ENCODE data around the gene IL22RA1. TPM values are rescaled to one million over a fixed set of nuclear protein-coding genes. Genes with fewer than 3 reads are reported as not detected.

Gene IL22RA1
- polyA plus RNA-seq, 2 of the 4 experiments (the other 2 are of a cell fraction): 1.5 to 1.7 TPM

DNA sequence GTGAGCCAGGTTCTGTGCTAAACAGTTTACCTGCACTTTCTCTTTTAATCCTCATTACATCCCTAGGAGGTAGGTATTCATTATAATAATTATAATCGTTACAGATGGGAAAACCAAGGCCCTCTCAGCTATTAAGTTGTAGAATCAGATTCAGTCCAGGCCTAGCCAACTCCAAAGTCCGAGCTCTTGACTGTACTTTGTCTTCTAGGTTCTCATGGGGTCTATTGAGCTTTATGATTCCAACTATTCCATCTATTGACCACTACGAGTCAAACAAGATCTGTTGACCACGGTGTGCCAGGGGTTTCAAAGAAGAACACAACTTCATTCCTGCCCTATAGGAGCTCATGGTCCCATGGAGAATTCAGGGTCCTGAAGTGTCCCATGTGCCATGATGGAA, 42.1 kb upstream of the IL22RA1 start:
- Histone ChIP-seq H3K4me2 (no peak overlapping the region), H3K4me3 (no peak overlapping the region), H3K4me1 (peaks cover 5% of the 10 kb centered on the region; the same call in 2 of the 3 replicates), H3K9me3 (no peaks in the 10 kb centered on the region), H3K27ac (no peak overlapping the region)
- no peak for FAIRE-seq
- TF ChIP-seq FOSB (CRISPR knock-in tag; IDR thresholded peaks at IDR 0.05): no peak
- TF ChIP-seq, protein P1, sequence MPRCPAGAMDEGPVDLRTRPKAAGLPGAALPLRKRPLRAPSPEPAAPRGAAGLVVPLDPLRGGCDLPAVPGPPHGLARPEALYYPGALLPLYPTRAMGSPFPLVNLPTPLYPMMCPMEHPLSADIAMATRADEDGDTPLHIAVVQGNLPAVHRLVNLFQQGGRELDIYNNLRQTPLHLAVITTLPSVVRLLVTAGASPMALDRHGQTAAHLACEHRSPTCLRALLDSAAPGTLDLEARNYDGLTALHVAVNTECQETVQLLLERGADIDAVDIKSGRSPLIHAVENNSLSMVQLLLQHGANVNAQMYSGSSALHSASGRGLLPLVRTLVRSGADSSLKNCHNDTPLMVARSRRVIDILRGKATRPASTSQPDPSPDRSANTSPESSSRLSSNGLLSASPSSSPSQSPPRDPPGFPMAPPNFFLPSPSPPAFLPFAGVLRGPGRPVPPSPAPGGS (IDR thresholded peaks at IDR 0.05): no peak
- TF ChIP-seq JUNB (IDR thresholded peaks at IDR 0.05): no peak
- TF ChIP-seq, protein P2, sequence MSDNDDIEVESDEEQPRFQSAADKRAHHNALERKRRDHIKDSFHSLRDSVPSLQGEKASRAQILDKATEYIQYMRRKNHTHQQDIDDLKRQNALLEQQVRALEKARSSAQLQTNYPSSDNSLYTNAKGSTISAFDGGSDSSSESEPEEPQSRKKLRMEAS (IDR thresholded peaks at IDR 0.05): no peak
- TF ChIP-seq RFX5 (IDR thresholded peaks at IDR 0.05): no peak
- no peak for TF ChIP-seq CHD4 (IDR thresholded peaks at IDR 0.05; ENCODE audit: borderline replicate concordance)
- TF ChIP-seq ZC3H11A (IDR thresholded peaks at IDR 0.05): no peak
- ATAC-seq: no peak
- no peak for DNase-seq (ENCODE audit: low read depth in 1 of 2, low spot score in 1 of 2)
- ChIA-PET CTCF (interaction anchor here (1.1 to 2.3 kb wide), 5 partner anchors 14 to 206 kb away, joined by 3 to 12 read pairs (median 6); no protein-coding TSS in a partner anchor), POLR2A (no interaction called here)
- WGBS (ENCODE audit: missing lambda C conversion rate): 66% methylated on average over 4 of the region's 4 CpGs

DNA sequence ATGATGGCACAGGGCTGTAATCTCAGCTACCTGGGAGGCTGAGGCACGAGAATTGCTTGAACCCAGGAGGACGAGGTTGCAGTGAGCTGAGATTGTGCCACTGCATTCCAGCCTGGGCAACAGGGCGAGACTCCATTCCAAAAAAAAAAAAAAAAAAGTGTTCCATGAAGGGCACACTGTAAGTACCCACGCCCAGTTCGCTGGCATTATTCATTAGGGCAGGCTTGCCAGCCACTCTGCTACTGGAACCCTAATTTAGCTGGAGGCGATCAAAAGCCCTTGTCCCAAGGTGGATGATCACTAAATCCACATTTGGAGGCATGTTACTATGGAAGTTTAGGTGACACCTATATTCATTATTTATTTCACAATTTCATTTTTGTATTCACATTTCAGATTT, 39.1 kb upstream of the IL22RA1 start:
- FAIRE-seq (no peak), ATAC-seq (no peak), DNase-seq (ENCODE audit: low read depth in 1 of 2, low spot score in 1 of 2) (no peak)
- Histone ChIP-seq H3K9me3 (no peaks in the 10 kb centered on the region), H3K4me2 (no peak overlapping the region), H3K27ac (no peak overlapping the region), H3K4me1 (no peaks in the 10 kb centered on the region), H3K4me3 (no peak overlapping the region)
- ChIA-PET POLR2A (no interaction called here), CTCF (interaction anchor here (1.8 to 3.1 kb wide), 2 partner anchors 10 to 32 kb away, joined by 4 to 10 read pairs; no protein-coding TSS in a partner anchor)
- 76% methylated on average over 5 of the region's 6 CpGs for WGBS (ENCODE audit: missing lambda C conversion rate)
- no peak for TF ChIP-seq POLR2AphosphoS2 (conservative IDR thresholded peaks at IDR 0.05; ENCODE audit: low read length)
- TF ChIP-seq, protein P3, sequence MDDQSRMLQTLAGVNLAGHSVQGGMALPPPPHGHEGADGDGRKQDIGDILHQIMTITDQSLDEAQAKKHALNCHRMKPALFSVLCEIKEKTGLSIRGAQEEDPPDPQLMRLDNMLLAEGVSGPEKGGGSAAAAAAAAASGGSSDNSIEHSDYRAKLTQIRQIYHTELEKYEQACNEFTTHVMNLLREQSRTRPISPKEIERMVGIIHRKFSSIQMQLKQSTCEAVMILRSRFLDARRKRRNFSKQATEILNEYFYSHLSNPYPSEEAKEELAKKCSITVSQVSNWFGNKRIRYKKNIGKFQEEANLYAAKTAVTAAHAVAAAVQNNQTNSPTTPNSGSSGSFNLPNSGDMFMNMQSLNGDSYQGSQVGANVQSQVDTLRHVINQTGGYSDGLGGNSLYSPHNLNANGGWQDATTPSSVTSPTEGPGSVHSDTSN (IDR thresholded peaks at IDR 0.05): no peak
- no peak for TF ChIP-seq CHD2 (IDR thresholded peaks at IDR 0.05; ENCODE audit: low read length, partially characterized antibody)
- TF ChIP-seq HOXB5 (CRISPR knock-in tag; IDR thresholded peaks at IDR 0.05): no peak
- no peak for TF ChIP-seq CEBPB (IDR thresholded peaks at IDR 0.05)
- TF ChIP-seq CBX2 (IDR thresholded peaks at IDR 0.05; ENCODE audit: borderline replicate concordance, low read depth): no peak
- TF ChIP-seq HOXA7 (CRISPR knock-in tag; IDR thresholded peaks at IDR 0.05): no peak
- TF ChIP-seq ZC3H11A (IDR thresholded peaks at IDR 0.05): no peak
- no peak for TF ChIP-seq NFE2L2 (conservative IDR thresholded peaks at IDR 0.05; ENCODE audit: low read length)
- TF ChIP-seq, protein P4, sequence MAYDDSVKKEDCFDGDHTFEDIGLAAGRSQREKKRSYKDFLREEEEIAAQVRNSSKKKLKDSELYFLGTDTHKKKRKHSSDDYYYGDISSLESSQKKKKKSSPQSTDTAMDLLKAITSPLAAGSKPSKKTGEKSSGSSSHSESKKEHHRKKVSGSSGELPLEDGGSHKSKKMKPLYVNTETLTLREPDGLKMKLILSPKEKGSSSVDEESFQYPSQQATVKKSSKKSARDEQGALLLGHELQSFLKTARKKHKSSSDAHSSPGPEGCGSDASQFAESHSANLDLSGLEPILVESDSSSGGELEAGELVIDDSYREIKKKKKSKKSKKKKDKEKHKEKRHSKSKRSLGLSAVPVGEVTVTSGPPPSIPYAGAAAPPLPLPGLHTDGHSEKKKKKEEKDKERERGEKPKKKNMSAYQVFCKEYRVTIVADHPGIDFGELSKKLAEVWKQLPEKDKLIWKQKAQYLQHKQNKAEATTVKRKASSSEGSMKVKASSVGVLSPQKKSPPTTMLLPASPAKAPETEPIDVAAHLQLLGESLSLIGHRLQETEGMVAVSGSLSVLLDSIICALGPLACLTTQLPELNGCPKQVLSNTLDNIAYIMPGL (CRISPR knock-in tag; IDR thresholded peaks at IDR 0.05; ENCODE audit: borderline replicate concordance): no peak

DNA sequence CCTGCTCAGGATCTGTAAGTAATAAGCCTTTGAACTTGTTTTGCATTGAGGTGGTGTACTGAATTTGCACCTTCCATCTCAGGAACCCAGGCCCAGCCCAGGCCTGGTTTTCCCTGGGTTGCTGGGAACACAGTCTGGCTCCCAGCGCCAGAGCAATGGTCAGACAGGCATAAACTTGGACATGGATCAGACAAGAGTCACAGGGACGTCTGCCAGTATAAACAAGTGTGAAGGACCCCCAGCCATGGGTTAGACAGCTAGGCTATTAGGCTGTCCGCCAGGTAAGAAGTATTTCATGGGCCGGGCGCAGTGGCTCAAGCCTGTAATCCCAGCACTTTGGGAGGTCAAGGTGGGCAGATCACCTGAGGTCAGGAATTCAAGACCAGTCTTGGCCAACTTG, 38.7 kb upstream of the IL22RA1 start:
- Histone ChIP-seq H3K27ac (no peak overlapping the region), H3K4me1 (no peaks in the 10 kb centered on the region), H3K9me3 (no peaks in the 10 kb centered on the region), H3K4me2 (no peak overlapping the region), H3K4me3 (no peak overlapping the region)
- POLR2A ChIA-PET: interaction anchor here (0.5 kb wide), 1 partner anchor 68 kb away, joined by 9 read pairs; no protein-coding TSS in a partner anchor
- FAIRE-seq (no peak), DNase-seq (ENCODE audit: low read depth in 1 of 2, low spot score in 1 of 2) (no peak), ATAC-seq (no peak)
- CTCF ChIA-PET: interaction anchor here (0.9 to 3.1 kb wide), 3 partner anchors 10 to 31 kb away, joined by 3 to 10 read pairs (median 4); no protein-coding TSS in a partner anchor
- 83% methylated on average over 5 of the region's 5 CpGs for WGBS (ENCODE audit: missing lambda C conversion rate)
- TF ChIP-seq PHF8 (IDR thresholded peaks at IDR 0.05; ENCODE audit: borderline replicate concordance, low read depth) (no peak), JUNB (IDR thresholded peaks at IDR 0.05) (no peak), MYC (IDR thresholded peaks at IDR 0.05; ENCODE audit: borderline replicate concordance, low read length) (no peak), TP53 (CRISPR knock-in tag; IDR thresholded peaks at IDR 0.05) (no peak), POLR2A (IDR thresholded peaks at IDR 0.05; ENCODE audit: low read length) (no peak), KDM1A (IDR thresholded peaks at IDR 0.05; ENCODE audit: low read depth) (no peak), CHD4 (IDR thresholded peaks at IDR 0.05; ENCODE audit: borderline replicate concordance) (no peak), MAZ (IDR thresholded peaks at IDR 0.05; ENCODE audit: borderline replicate concordance, low read depth, low read length) (no peak), ESRRA (IDR thresholded peaks at IDR 0.05; ENCODE audit: borderline replicate concordance, low read length) (no peak), RNF2 (IDR thresholded peaks at IDR 0.05; ENCODE audit: borderline replicate concordance, low read depth) (no peak)
- TF ChIP-seq, protein P5, sequence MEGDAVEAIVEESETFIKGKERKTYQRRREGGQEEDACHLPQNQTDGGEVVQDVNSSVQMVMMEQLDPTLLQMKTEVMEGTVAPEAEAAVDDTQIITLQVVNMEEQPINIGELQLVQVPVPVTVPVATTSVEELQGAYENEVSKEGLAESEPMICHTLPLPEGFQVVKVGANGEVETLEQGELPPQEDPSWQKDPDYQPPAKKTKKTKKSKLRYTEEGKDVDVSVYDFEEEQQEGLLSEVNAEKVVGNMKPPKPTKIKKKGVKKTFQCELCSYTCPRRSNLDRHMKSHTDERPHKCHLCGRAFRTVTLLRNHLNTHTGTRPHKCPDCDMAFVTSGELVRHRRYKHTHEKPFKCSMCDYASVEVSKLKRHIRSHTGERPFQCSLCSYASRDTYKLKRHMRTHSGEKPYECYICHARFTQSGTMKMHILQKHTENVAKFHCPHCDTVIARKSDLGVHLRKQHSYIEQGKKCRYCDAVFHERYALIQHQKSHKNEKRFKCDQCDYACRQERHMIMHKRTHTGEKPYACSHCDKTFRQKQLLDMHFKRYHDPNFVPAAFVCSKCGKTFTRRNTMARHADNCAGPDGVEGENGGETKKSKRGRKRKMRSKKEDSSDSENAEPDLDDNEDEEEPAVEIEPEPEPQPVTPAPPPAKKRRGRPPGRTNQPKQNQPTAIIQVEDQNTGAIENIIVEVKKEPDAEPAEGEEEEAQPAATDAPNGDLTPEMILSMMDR (IDR thresholded peaks at IDR 0.05): no peak
- TF ChIP-seq, protein P6, sequence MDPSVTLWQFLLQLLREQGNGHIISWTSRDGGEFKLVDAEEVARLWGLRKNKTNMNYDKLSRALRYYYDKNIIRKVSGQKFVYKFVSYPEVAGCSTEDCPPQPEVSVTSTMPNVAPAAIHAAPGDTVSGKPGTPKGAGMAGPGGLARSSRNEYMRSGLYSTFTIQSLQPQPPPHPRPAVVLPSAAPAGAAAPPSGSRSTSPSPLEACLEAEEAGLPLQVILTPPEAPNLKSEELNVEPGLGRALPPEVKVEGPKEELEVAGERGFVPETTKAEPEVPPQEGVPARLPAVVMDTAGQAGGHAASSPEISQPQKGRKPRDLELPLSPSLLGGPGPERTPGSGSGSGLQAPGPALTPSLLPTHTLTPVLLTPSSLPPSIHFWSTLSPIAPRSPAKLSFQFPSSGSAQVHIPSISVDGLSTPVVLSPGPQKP (IDR thresholded peaks at IDR 0.05; ENCODE audit: low read depth, low read length): no peak
- TF ChIP-seq, protein P7, sequence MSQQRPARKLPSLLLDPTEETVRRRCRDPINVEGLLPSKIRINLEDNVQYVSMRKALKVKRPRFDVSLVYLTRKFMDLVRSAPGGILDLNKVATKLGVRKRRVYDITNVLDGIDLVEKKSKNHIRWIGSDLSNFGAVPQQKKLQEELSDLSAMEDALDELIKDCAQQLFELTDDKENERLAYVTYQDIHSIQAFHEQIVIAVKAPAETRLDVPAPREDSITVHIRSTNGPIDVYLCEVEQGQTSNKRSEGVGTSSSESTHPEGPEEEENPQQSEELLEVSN (IDR thresholded peaks at IDR 0.05; ENCODE audit: borderline replicate concordance, low read depth): no peak

All from A549 (cell line).